SK-N-SH treated with all-trans-retinoic acid at 6 μM for 48 hours (cell line): ENCODE data around the gene DEAF1.

Experiments used
- ATAC-seq: fragments of 200-7000 bp; cut with Tn5 transposase; 3 replicates; pipeline ENCODE4 v1.9.1; 2020; ENCODE audit warnings: mild to moderate bottlenecking, moderate library complexity
- ARNTL ChIP-seq: fragments of 450-650 bp; formaldehyde crosslinking; IDR thresholded peaks from 2 replicates; pipeline ENCODE4 v1.5.0; 2020; ENCODE audit warnings: low read depth, mild to moderate bottlenecking, moderate library complexity, borderline replicate concordance
- BACH2 ChIP-seq: fragments of 250-450 bp; sonication (Bioruptor Pico); IDR thresholded peaks from 2 replicates; pipeline ENCODE4 v1.9.0; 2021; ENCODE audit warnings: mild to moderate bottlenecking, borderline replicate concordance
- CSDC2 ChIP-seq: fragments of 250-450 bp; sonication (Bioruptor Pico); IDR thresholded peaks from 2 replicates; pipeline ENCODE4 v1.5.0; 2020; ENCODE audit warnings: mild to moderate bottlenecking, moderate library complexity
- ESRRG ChIP-seq: fragments of 250-450 bp; sonication (Bioruptor Pico); IDR thresholded peaks from 2 replicates; pipeline ENCODE4 v1.6.1; 2021; ENCODE audit warnings: mild to moderate bottlenecking
- GLIS3 ChIP-seq: fragments of 250-450 bp; sonication (Bioruptor Pico); IDR thresholded peaks from 2 replicates; pipeline ENCODE4 v1.5.0; 2020; ENCODE audit warnings: mild to moderate bottlenecking, moderate library complexity
- OSR1 ChIP-seq: fragments of 250-450 bp; sonication (Bioruptor Pico); IDR thresholded peaks from 2 replicates; pipeline ENCODE4 v1.8.0; 2022; ENCODE audit warnings: moderate library complexity, mild to moderate bottlenecking, inconsistent platforms
- POU6F1 ChIP-seq: fragments of 250-450 bp; sonication (Bioruptor Pico); IDR thresholded peaks from 2 replicates; pipeline ENCODE4 v1.8.0; 2021; ENCODE audit warnings: low read depth, mild to moderate bottlenecking, moderate library complexity, borderline replicate concordance
- PPARA ChIP-seq: fragments of 250-450 bp; sonication (Bioruptor Pico); IDR thresholded peaks from 2 replicates; pipeline ENCODE4 v1.5.0; 2020; ENCODE audit warnings: mild to moderate bottlenecking, borderline replicate concordance
- RARB ChIP-seq: fragments of 250-450 bp; sonication (Bioruptor Pico); IDR thresholded peaks from 2 replicates; pipeline ENCODE4 v1.8.0; 2021; ENCODE audit warnings: mild to moderate bottlenecking, moderate library complexity
- SNAI2 ChIP-seq: fragments of 250-450 bp; sonication (Bioruptor Pico); IDR thresholded peaks from 2 replicates; pipeline ENCODE4 v1.5.0; 2020; ENCODE audit warnings: mild to moderate bottlenecking, moderate library complexity
- TCF4 ChIP-seq: fragments of 250-450 bp; sonication (Bioruptor Pico); IDR thresholded peaks from 2 replicates; pipeline ENCODE4 v1.8.0; 2021; ENCODE audit warnings: mild to moderate bottlenecking, moderate library complexity, borderline replicate concordance
- TOX ChIP-seq: fragments of 250-450 bp; sonication (Bioruptor Pico); IDR thresholded peaks from 2 replicates; pipeline ENCODE4 v1.8.0; 2021; ENCODE audit warnings: mild to moderate bottlenecking, moderate library complexity, borderline replicate concordance
- TSHZ2 ChIP-seq: fragments of 250-450 bp; sonication (Bioruptor Pico); IDR thresholded peaks from 2 replicates; pipeline ENCODE4 v1.5.0; 2020; ENCODE audit warnings: mild to moderate bottlenecking, moderate library complexity
- ZC3H10 ChIP-seq: fragments of 250-450 bp; sonication (Bioruptor Pico); IDR thresholded peaks from 2 replicates; pipeline ENCODE4 v1.5.1; 2021; ENCODE audit warnings: mild to moderate bottlenecking, moderate library complexity
- ZFP3 ChIP-seq: fragments of 250-450 bp; sonication (Bioruptor Pico); IDR thresholded peaks from 2 replicates; pipeline ENCODE4 v1.5.0; 2020; ENCODE audit warnings: mild to moderate bottlenecking, moderate library complexity
- ZFP30 ChIP-seq: fragments of 450-650 bp; formaldehyde crosslinking; IDR thresholded peaks from 2 replicates; pipeline ENCODE4 v1.5.0; 2022; ENCODE audit warnings: mild to moderate bottlenecking, moderate library complexity
- ZNF565 ChIP-seq: fragments of 450-650 bp; formaldehyde crosslinking; conservative IDR thresholded peaks from 2 replicates; pipeline ENCODE4 v1.5.0; 2020; ENCODE audit warnings: low read depth, mild to moderate bottlenecking, moderate library complexity
- ZNF70 ChIP-seq: fragments of 450-650 bp; formaldehyde crosslinking; IDR thresholded peaks from 2 replicates; pipeline ENCODE4 v1.5.0; 2020; ENCODE audit warnings: mild to moderate bottlenecking, moderate library complexity
- ZNF8 ChIP-seq: fragments of 450-650 bp; formaldehyde crosslinking; IDR thresholded peaks from 2 replicates; pipeline ENCODE4 v1.5.0; 2020; ENCODE audit warnings: mild to moderate bottlenecking, moderate library complexity
- TF ChIP-seq, protein P1 (sequence below): fragments of 250-450 bp; sonication (Bioruptor Pico); IDR thresholded peaks from 2 replicates; pipeline ENCODE4 v1.5.1; 2020; ENCODE audit warnings: low read depth, mild to moderate bottlenecking, moderate library complexity
- TF ChIP-seq, protein P2 (sequence below): fragments of 250-450 bp; sonication (Bioruptor Pico); IDR thresholded peaks from 2 replicates; pipeline ENCODE4 v1.5.1; 2021; ENCODE audit warnings: mild to moderate bottlenecking, moderate library complexity
- TF ChIP-seq, protein P3 (sequence below): fragments of 250-450 bp; sonication (Bioruptor Pico); IDR thresholded peaks from 2 replicates; pipeline ENCODE4 v1.8.0; 2020; ENCODE audit warnings: mild to moderate bottlenecking, moderate library complexity, borderline replicate concordance

Gene DEAF1

DNA sequence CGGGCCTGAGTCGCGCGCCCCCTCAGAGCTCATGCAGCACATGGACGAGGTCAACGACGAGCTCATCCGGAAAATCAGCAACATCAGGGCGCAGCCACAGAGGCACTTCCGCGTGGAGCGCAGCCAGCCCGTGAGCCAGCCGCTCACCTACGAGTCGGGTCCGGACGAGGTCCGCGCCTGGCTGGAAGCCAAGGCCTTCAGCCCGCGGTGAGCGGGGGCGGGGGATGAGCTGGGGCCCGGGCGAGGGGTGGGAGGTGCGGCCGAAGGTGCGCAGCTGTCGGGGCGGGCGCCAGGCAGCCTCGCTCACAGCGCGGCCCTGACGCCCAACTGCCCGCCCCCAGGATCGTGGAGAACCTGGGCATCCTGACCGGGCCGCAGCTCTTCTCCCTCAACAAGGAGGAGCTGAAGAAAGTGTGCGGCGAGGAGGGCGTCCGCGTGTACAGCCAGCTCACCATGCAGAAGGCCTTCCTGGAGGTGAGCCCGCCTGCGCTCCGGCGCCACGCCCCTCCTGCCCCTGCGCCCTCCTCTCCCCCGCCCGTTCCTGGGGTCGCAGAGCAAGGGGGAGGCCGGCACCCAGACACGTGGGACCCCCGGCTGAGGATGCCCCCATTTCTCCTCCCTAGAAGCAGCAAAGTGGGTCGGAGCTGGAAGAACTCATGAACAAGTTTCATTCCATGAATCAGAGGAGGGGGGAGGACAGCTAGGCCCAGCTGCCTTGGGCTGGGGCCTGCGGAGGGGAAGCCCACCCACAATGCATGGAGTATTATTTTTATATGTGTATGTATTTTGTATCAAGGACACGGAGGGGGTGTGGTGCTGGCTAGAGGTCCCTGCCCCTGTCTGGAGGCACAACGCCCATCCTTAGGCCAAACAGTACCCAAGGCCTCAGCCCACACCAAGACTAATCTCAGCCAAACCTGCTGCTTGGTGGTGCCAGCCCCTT is 31.5 kb upstream of the DEAF1 start:
- TF ChIP-seq GLIS3 (CRISPR knock-in tag) (no peak), CSDC2 (no peak), OSR1 (CRISPR knock-in tag) (no peak), POU6F1 (no peak), ZNF70 (no peak), ZNF8 (no peak), BACH2 (no peak), PPARA (CRISPR knock-in tag) (no peak), ZC3H10 (CRISPR knock-in tag) (no peak), SNAI2 (CRISPR knock-in tag) (no peak), RARB (no peak), ESRRG (CRISPR knock-in tag) (no peak), ZFP30 (CRISPR knock-in tag) (no peak), ZFP3 (CRISPR knock-in tag) (no peak), ARNTL (no peak), TCF4 (CRISPR knock-in tag) (no peak), TOX (CRISPR knock-in tag) (no peak)
- TF ChIP-seq, protein P1, sequence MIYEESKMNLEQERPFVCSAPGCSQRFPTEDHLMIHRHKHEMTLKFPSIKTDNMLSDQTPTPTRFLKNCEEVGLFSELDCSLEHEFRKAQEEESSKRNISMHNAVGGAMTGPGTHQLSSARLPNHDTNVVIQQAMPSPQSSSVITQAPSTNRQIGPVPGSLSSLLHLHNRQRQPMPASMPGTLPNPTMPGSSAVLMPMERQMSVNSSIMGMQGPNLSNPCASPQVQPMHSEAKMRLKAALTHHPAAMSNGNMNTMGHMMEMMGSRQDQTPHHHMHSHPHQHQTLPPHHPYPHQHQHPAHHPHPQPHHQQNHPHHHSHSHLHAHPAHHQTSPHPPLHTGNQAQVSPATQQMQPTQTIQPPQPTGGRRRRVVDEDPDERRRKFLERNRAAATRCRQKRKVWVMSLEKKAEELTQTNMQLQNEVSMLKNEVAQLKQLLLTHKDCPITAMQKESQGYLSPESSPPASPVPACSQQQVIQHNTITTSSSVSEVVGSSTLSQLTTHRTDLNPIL (CRISPR knock-in tag), result no peak
- TF ChIP-seq, protein P2, sequence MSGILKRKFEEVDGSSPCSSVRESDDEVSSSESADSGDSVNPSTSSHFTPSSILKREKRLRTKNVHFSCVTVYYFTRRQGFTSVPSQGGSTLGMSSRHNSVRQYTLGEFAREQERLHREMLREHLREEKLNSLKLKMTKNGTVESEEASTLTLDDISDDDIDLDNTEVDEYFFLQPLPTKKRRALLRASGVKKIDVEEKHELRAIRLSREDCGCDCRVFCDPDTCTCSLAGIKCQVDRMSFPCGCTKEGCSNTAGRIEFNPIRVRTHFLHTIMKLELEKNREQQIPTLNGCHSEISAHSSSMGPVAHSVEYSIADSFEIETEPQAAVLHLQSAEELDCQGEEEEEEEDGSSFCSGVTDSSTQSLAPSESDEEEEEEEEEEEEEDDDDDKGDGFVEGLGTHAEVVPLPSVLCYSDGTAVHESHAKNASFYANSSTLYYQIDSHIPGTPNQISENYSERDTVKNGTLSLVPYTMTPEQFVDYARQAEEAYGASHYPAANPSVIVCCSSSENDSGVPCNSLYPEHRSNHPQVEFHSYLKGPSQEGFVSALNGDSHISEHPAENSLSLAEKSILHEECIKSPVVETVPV (CRISPR knock-in tag), result no peak
- TF ChIP-seq, protein P3, sequence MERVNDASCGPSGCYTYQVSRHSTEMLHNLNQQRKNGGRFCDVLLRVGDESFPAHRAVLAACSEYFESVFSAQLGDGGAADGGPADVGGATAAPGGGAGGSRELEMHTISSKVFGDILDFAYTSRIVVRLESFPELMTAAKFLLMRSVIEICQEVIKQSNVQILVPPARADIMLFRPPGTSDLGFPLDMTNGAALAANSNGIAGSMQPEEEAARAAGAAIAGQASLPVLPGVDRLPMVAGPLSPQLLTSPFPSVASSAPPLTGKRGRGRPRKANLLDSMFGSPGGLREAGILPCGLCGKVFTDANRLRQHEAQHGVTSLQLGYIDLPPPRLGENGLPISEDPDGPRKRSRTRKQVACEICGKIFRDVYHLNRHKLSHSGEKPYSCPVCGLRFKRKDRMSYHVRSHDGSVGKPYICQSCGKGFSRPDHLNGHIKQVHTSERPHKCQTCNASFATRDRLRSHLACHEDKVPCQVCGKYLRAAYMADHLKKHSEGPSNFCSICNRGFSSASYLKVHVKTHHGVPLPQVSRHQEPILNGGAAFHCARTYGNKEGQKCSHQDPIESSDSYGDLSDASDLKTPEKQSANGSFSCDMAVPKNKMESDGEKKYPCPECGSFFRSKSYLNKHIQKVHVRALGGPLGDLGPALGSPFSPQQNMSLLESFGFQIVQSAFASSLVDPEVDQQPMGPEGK, result no peak
- TF ChIP-seq, all 23 proteins: peak for 0
- no peak for ATAC-seq

DNA sequence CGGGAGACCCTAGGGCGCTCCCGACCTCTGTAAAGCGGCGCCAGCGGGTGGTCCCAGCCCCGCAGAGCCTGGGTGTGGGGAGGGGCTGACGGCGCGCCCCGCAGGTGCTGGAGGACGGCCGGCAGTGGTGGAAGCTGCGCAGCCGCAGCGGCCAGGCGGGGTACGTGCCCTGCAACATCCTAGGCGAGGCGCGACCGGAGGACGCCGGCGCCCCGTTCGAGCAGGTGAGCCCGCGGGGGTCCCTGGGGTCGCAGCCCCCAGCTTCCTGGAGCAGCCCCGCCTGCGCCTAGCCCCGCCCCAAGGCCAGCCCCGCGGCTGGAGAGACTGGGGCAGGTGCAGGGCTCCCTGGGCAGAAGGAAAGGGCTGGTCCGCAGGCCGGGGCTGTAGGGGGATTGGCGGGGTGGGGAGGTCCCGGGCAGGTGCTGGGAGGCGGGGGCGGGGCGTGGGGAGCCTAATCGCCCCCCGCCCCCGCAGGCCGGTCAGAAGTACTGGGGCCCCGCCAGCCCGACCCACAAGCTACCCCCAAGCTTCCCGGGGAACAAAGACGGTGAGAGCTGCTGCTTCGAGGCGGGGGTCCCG is 30.7 kb upstream of the DEAF1 start:
- TF ChIP-seq CSDC2 (no peak), PPARA (CRISPR knock-in tag) (no peak), ARNTL (no peak), ESRRG (CRISPR knock-in tag) (no peak), ZFP3 (CRISPR knock-in tag) (no peak), ZNF565 (CRISPR knock-in tag) (no peak), ZFP30 (CRISPR knock-in tag) (no peak), SNAI2 (CRISPR knock-in tag) (no peak), TOX (CRISPR knock-in tag) (no peak), BACH2 (no peak), OSR1 (CRISPR knock-in tag) (no peak), POU6F1 (no peak), RARB (no peak), ZC3H10 (CRISPR knock-in tag) (no peak), TCF4 (CRISPR knock-in tag) (no peak), ZNF8 (no peak), TSHZ2 (no peak)
- TF ChIP-seq, protein P2 (CRISPR knock-in tag), result no peak
- TF ChIP-seq, protein P3, result no peak
- ATAC-seq, result no peak
